Omental fat pad (tissue), 4 donors: ENCODE measurements around the gene PROKR1. TPM values are rescaled to one million over a fixed set of nuclear protein-coding genes. Genes with fewer than 3 reads are reported as not detected.
"Not testable (repeated sequence)": the region's sequence is repeated elsewhere in the genome, so short reads cannot be mapped to it uniquely, and the experiment has no call there.

Source experiments
- ATAC-seq: fragments of 150-250 bp; one replicate; pipeline ENCODE4 v1.9.1; 2016; ENCODE audit warnings: mild to moderate bottlenecking, moderate library complexity; ENCODE audit not compliant: low FRiP score
- DNase-seq: peaks from one replicate; pipeline ENCODE4 v3.0.0-alpha.2; 2019; ENCODE audit warnings: low spot score
- CTCF ChIP-seq, 3 donors: fragments of 450-650 bp; IDR thresholded peaks; one replicate each; pipeline ENCODE4 v1.5.1; 2016 to 2017; ENCODE audit warnings: antibody characterized with exemption in 3 of 3, mild to moderate bottlenecking in 3 of 3, moderate library complexity in 2 of 3
- total RNA-seq, 4 donors: library from RNA; depleted of rRNA; stranded (reverse); fragments of >200 nt; gene quantifications; one replicate each; pipeline ENCODE4 v1.1.0, GENCODE V29; 2016

Gene PROKR1
- total RNA-seq, result 1 to 10 TPM in 2 of 4 donors, under 1 TPM in 2; 0.46 to 3.6 (median 1.3) TPM

- no peak for DNase-seq
- no peak for TF ChIP-seq CTCF (IDR thresholded peaks at IDR 0.05)
- peak; percentile 60 for ATAC-seq
Observed at GRCh38 chr2:68643011-68643873, at the start of gene PROKR1. Gene PROKR1 (plus strand): TSS chr2:68643579. CDS start chr2:68645822, 2,243 bp downstream.

GRCh38 chr2:68594041-68594440 lies 49.3 kb upstream of the PROKR1 start:
- TF ChIP-seq CTCF (IDR thresholded peaks at IDR 0.05), result no peak
- ATAC-seq, result no peak
- no peak for DNase-seq

GRCh38 chr2:68594674-68595492 lies 48.5 kb upstream of the PROKR1 start:
- no peak for TF ChIP-seq CTCF (IDR thresholded peaks at IDR 0.05)
- no peak for ATAC-seq
- no peak for DNase-seq

GRCh38 chr2:68595493-68595785 lies 47.9 kb upstream of the PROKR1 start:
- not testable (repeated sequence) for ATAC-seq, DNase-seq

GRCh38 chr2:68600495-68600894 lies 42.9 kb upstream of the PROKR1 start:
- ATAC-seq, DNase-seq: not testable (repeated sequence)

GRCh38 chr2:68603059-68603458 lies 40.3 kb upstream of the PROKR1 start:
- no peak for ATAC-seq
- TF ChIP-seq CTCF (IDR thresholded peaks at IDR 0.05), result no peak

GRCh38 chr2:68604077-68604476 lies 39.3 kb upstream of the PROKR1 start:
- no peak for TF ChIP-seq CTCF (IDR thresholded peaks at IDR 0.05)
- no peak for DNase-seq
- ATAC-seq, result no peak

More at GRCh38 chr2:68603059-68603458, 40.3 kb upstream of the PROKR1 start:
- no peak for DNase-seq

- no peak for TF ChIP-seq CTCF (IDR thresholded peaks at IDR 0.05)
- ATAC-seq, result no peak
- DNase-seq, result no peak
Observed at GRCh38 chr2:68605939-68606338, 37.4 kb upstream of the PROKR1 start.
